ENCODE data around the gene MSL3B.

Gene MSL3B

DNA sequence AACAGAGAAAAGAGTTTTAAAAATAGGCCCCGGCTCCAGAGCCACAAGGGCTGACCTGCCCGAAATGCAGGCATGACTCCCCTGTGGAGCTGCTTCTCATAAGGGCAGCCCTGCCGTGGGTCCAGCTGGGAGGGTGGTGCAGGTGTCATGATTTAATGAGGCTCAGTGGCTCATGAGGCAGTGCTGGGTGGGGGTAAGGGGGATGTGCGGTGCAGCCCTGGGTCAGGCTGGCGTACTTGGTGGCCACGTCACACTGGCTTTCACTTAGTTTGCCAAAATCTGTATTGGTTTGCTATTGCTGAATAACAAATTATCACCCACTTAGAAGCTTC lies 47.4 kb downstream of the MSL3B start:
- WGBS, 2 donors (ENCODE audit: extremely low coverage in 2 of 2, insufficient read length in 2 of 2, insufficient replicate concordance in 1 of 2) = no CpG with 5 or more reads among the region's 6 CpGs

DNA sequence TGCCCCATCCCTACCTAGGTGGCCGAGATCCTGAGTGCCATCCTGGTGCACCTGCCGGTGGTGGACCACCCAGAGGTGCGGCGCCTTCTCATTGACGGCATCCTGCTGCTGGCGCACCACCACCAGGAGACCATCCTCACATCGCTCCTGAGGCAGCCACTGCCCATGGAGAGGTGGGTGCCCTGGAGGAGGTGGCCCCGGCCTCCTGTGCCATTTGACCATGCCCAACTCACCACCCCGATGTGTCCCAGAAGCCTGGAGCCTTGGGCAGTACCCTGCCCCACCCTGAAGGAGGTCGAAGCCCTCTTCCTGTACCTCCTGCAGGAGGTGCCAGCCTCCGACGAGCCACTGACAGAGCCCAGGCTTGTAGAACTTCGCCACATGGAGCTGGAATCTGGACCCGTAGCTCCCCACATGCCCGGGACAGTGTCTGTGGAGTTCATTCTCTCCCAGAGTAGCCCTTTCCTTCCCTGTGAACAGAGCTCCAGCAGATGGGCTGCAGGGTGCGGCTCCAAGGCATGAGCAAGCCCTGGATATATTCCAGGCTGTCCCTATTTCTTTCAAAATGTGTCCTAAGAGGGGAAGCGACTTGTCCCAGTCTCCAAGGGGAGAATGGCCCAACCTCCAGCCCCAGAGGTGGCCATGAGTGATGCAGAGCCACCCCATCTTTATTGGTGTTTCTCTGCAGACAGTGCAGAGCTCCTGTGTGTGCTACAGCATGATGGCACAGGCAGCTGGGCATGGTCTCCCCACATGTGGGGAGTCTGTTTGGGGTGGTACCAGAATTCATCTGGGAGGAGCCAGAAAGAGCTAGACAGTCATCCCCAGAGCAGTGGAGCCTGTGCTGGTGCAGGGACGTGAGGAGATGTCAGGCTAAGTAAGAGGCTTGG lies 48.1 kb downstream of the MSL3B start:
- H2BK120ac ChIP-seq (ENCODE audit: low read depth, low read length) = no peak overlapping the region
- H3K18ac ChIP-seq (ENCODE audit: low read length) = peak overlapping the region; percentile 59
- no peak overlapping the region for H2BK12ac ChIP-seq (ENCODE audit: low read length)
- no peak overlapping the region for H2AFZ ChIP-seq (ENCODE audit: low read length)
- peaks cover 0 to 2% of the 10 kb centered on the region in 2 donors for H3K4me1 ChIP-seq (ENCODE audit: control insufficient read depth in 2 of 2, insufficient read depth in 1 of 2, low read depth in 1 of 2, low read length in 2 of 2)
- H3K23ac ChIP-seq (ENCODE audit: low read depth, low read length, poor library complexity) = no peak overlapping the region
- H3K9ac ChIP-seq (ENCODE audit: low read depth, low read length, poor library complexity) = no peak overlapping the region
- H3K27me3 ChIP-seq (ENCODE audit: control insufficient read depth in 3 of 3, insufficient read depth in 3 of 3, low read depth in 1 of 3, low read length in 3 of 3) = peaks cover 0 to 3% (median 0%) of the 10 kb centered on the region in 3 experiments
- H3K4me2 ChIP-seq (ENCODE audit: insufficient read depth, low read length, poor library complexity, severe bottlenecking) = no peak overlapping the region
- WGBS, 2 donors (ENCODE audit: extremely low coverage in 2 of 2, insufficient read length in 2 of 2, insufficient replicate concordance in 1 of 2) = no CpG with 5 or more reads among the region's 18 CpGs
- no peak overlapping the region for H3K4ac ChIP-seq (ENCODE audit: low read length)
- H3K79me1 ChIP-seq (ENCODE audit: low read depth, low read length) = no peaks in the 10 kb centered on the region
- DNase-seq (ENCODE audit: low spot score) = no peak
- H3K4me3 ChIP-seq (ENCODE audit: low read length in 2 of 2) = no peak overlapping the region
- H2BK15ac ChIP-seq (ENCODE audit: low read length) = no peak overlapping the region
- no peak overlapping the region for H2AK5ac ChIP-seq (ENCODE audit: low read depth, low read length)
- no peaks in the 10 kb centered on the region for H3K9me3 ChIP-seq (replicated peaks in 1 of 2; ENCODE audit: control insufficient read depth in 2 of 2, insufficient read depth in 1 of 2, low read depth in 1 of 2, low read length in 2 of 2)
- H4K8ac ChIP-seq (ENCODE audit: low read depth, low read length) = no peak overlapping the region
- H3K14ac ChIP-seq (ENCODE audit: low read length) = no peak overlapping the region
- no peak overlapping the region for H3K27ac ChIP-seq (replicated peaks; ENCODE audit: low read length)
- no peaks in the 10 kb centered on the region for H3K36me3 ChIP-seq (replicated peaks in 1 of 2; ENCODE audit: control insufficient read depth in 2 of 2, insufficient read depth in 2 of 2, low read length in 2 of 2)
- peak overlapping the region; percentile 30 for H2BK5ac ChIP-seq (ENCODE audit: low read length)
- no peak overlapping the region for H4K91ac ChIP-seq (ENCODE audit: low read depth, low read length, poor library complexity)

More for the DNA sequence above, 47.4 kb downstream of the MSL3B start:
- H3K9me3 ChIP-seq (replicated peaks in 1 of 2; ENCODE audit: control insufficient read depth in 2 of 2, insufficient read depth in 1 of 2, low read depth in 1 of 2, low read length in 2 of 2) = no peaks in the 10 kb centered on the region
- no peak for DNase-seq (ENCODE audit: low spot score)
- no peak overlapping the region for H4K8ac ChIP-seq (ENCODE audit: low read depth, low read length)
- no peak overlapping the region for H2AK5ac ChIP-seq (ENCODE audit: low read depth, low read length)
- H3K27me3 ChIP-seq (ENCODE audit: control insufficient read depth in 3 of 3, insufficient read depth in 3 of 3, low read depth in 1 of 3, low read length in 3 of 3) = peaks cover 0 to 3% (median 0%) of the 10 kb centered on the region in 3 experiments
- no peak overlapping the region for H3K27ac ChIP-seq (replicated peaks; ENCODE audit: low read length)
- no peak overlapping the region for H3K4ac ChIP-seq (ENCODE audit: low read length)
- H4K91ac ChIP-seq (ENCODE audit: low read depth, low read length, poor library complexity) = no peak overlapping the region
- no peak overlapping the region for H3K9ac ChIP-seq (ENCODE audit: low read depth, low read length, poor library complexity)
- H3K14ac ChIP-seq (ENCODE audit: low read length) = no peak overlapping the region
- H3K4me3 ChIP-seq (ENCODE audit: low read length in 2 of 2) = no peak overlapping the region
- no peak overlapping the region for H3K23ac ChIP-seq (ENCODE audit: low read depth, low read length, poor library complexity)
- H3K4me1 ChIP-seq (ENCODE audit: control insufficient read depth in 2 of 2, insufficient read depth in 1 of 2, low read depth in 1 of 2, low read length in 2 of 2) = peaks cover 0 to 2% of the 10 kb centered on the region in 2 donors
- H2AFZ ChIP-seq (ENCODE audit: low read length) = no peak overlapping the region
- H3K4me2 ChIP-seq (ENCODE audit: insufficient read depth, low read length, poor library complexity, severe bottlenecking) = no peak overlapping the region
- H2BK12ac ChIP-seq (ENCODE audit: low read length) = no peak overlapping the region
- no peaks in the 10 kb centered on the region for H3K79me1 ChIP-seq (ENCODE audit: low read depth, low read length)
- no peak overlapping the region for H2BK5ac ChIP-seq (ENCODE audit: low read length)
- H3K18ac ChIP-seq (ENCODE audit: low read length) = peak overlapping the region; percentile 27
- H3K36me3 ChIP-seq (replicated peaks in 1 of 2; ENCODE audit: control insufficient read depth in 2 of 2, insufficient read depth in 2 of 2, low read length in 2 of 2) = no peaks in the 10 kb centered on the region
- no peak overlapping the region for H2BK15ac ChIP-seq (ENCODE audit: low read length)
- no peak overlapping the region for H2BK120ac ChIP-seq (ENCODE audit: low read depth, low read length)

DNA sequence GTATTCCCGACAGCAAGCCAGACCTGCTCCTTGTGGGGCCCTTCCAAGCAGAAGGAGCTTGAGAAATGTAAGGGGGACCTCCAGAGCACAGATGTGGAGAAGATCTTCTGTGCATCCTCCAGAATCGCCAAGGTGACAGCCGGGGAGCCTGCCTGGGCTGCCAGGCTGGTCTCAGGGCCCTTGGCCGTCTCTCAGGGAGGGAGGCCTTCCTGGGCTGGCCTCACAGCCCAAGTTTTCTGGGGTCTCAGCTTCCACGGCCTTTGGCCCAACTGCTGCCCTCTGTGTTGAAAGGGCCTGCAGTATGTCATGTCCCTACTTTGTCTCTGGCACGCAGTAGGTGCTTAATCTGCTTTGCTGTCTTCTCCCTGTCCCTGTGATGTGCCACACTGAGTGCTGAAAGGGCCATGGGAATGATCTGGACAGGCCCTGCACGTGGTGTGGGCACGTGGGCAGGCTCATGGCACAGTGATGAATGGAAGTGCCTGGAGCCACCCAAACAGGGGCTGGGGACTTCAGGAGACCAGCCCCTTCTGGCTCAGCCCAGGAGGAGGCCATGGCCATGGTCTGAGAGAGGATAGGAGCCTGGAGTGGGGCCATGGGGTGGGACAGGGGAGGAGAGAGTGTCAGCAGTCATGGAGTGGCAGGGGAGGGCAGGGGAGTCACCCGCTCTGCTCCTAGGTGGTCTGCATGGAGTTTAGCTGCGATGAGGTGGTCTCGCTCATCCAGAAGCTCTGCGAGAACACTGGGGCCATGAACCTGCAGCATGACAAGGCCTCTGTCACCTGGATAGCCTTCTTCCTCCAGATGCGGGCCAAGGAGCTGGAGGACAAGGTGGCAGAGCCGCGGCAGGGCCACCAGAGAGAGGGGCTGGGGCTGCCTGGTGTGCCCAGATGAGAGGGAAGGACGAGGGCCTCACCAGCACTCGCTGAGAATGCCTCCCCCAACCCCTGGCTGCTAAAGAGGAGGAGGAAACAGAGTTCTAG lies 49.3 kb downstream of the MSL3B start:
- no peak overlapping the region for H3K4me2 ChIP-seq (ENCODE audit: insufficient read depth, low read length, poor library complexity, severe bottlenecking)

More for the DNA sequence above, 49.3 kb downstream of the MSL3B start:
- Histone ChIP-seq H2AFZ (ENCODE audit: low read length) (no peak overlapping the region), H3K36me3 (replicated peaks in 1 of 2; ENCODE audit: control insufficient read depth in 2 of 2, insufficient read depth in 2 of 2, low read length in 2 of 2) (no peaks in the 10 kb centered on the region), H3K79me1 (ENCODE audit: low read depth, low read length) (no peaks in the 10 kb centered on the region), H3K27ac (replicated peaks; ENCODE audit: low read length) (no peak overlapping the region), H3K4me3 (ENCODE audit: low read length in 2 of 2) (no peak overlapping the region), H3K9me3 (replicated peaks in 1 of 2; ENCODE audit: control insufficient read depth in 2 of 2, insufficient read depth in 1 of 2, low read depth in 1 of 2, low read length in 2 of 2) (no peaks in the 10 kb centered on the region), H4K8ac (ENCODE audit: low read depth, low read length) (no peak overlapping the region), H3K9ac (ENCODE audit: low read depth, low read length, poor library complexity) (no peak overlapping the region), H2AK5ac (ENCODE audit: low read depth, low read length) (peak overlapping the region; percentile 49), H3K27me3 (ENCODE audit: control insufficient read depth in 3 of 3, insufficient read depth in 3 of 3, low read depth in 1 of 3, low read length in 3 of 3) (peaks cover 0 to 3% (median 0%) of the 10 kb centered on the region in 3 experiments), H3K4ac (ENCODE audit: low read length) (no peak overlapping the region), H3K23ac (ENCODE audit: low read depth, low read length, poor library complexity) (no peak overlapping the region), H2BK12ac (ENCODE audit: low read length) (no peak overlapping the region), H2BK120ac (ENCODE audit: low read depth, low read length) (no peak overlapping the region), H4K91ac (ENCODE audit: low read depth, low read length, poor library complexity) (no peak overlapping the region), H3K18ac (ENCODE audit: low read length) (no peak overlapping the region), H2BK5ac (ENCODE audit: low read length) (no peak overlapping the region), H2BK15ac (ENCODE audit: low read length) (peak overlapping the region; percentile 35), H3K14ac (ENCODE audit: low read length) (peak overlapping the region; percentile 42), H3K4me1 (ENCODE audit: control insufficient read depth in 2 of 2, insufficient read depth in 1 of 2, low read depth in 1 of 2, low read length in 2 of 2) (peaks cover 0 to 2% of the 10 kb centered on the region in 2 donors)
- no CpG with 5 or more reads among the region's 17 CpGs for WGBS, 2 donors (ENCODE audit: extremely low coverage in 2 of 2, insufficient read length in 2 of 2, insufficient replicate concordance in 1 of 2)
- no peak for DNase-seq (ENCODE audit: low spot score)
